HepG2 (cell line): Measurements from ENCODE around the gene GLB1L. TPM values are rescaled to one million over a fixed set of nuclear protein-coding genes. Genes with fewer than 3 reads are reported as not detected.

ENCODE experiments used
- ATF7 ChIP-seq, 2 experiments: fragments of 450-650 bp in 1 of 2; sonication (generic) in 1 of 2; formaldehyde crosslinking in 1 of 2; IDR thresholded peaks; 2 replicates each; pipeline versions ENCODE4 v1.4.0 to v1.6.1; 2016 to 2020; ENCODE audit warnings: antibody characterized with exemption in 1 of 2, mild to moderate bottlenecking in 1 of 2, missing genetic modification reagents in 1 of 2
- FOXC1 ChIP-seq: sonication (generic); formaldehyde crosslinking; IDR thresholded peaks from 2 replicates; pipeline ENCODE4 v1.8.0; 2022; ENCODE audit warnings: mild to moderate bottlenecking, missing genetic modification reagents, borderline replicate concordance
- HOXD1 ChIP-seq: sonication (generic); formaldehyde crosslinking; IDR thresholded peaks from 2 replicates; pipeline ENCODE4 v1.5.0; 2020; ENCODE audit warnings: missing genetic modification reagents
- JUNB ChIP-seq: sonication (generic); formaldehyde crosslinking; IDR thresholded peaks from 2 replicates; pipeline ENCODE4 v1.8.0; 2022; ENCODE audit warnings: missing genetic modification reagents, mild to moderate bottlenecking, borderline replicate concordance
- PAF1 ChIP-seq: IDR thresholded peaks from 2 replicates; pipeline ENCODE4 v1.6.1; 2016; ENCODE audit warnings: missing genetic modification reagents, missing compliant biosample characterization
- RFX5 ChIP-seq: IDR thresholded peaks from 2 replicates; pipeline ENCODE4 v1.6.1; 2011; ENCODE audit warnings: low read depth, low read length, improper control_type of control experiment
- SP4 ChIP-seq: sonication (generic); formaldehyde crosslinking; IDR thresholded peaks from 2 replicates; pipeline ENCODE4 v1.8.1; 2023; ENCODE audit warnings: mild to moderate bottlenecking, missing genetic modification reagents
- TP53 ChIP-seq: sonication (generic); formaldehyde crosslinking; conservative IDR thresholded peaks from 2 replicates; pipeline ENCODE4 v1.4.0; 2020; ENCODE audit warnings: missing genetic modification reagents
- ZNF282 ChIP-seq: fragments of 450-650 bp; IDR thresholded peaks from 2 replicates; pipeline ENCODE4 v1.6.1; 2018; ENCODE audit not compliant: partially characterized antibody
- ZNF3 ChIP-seq: IDR thresholded peaks from 2 replicates; pipeline ENCODE4 v1.7.0; 2017; ENCODE audit warnings: inconsistent platforms
- ZNF34 ChIP-seq: sonication (generic); formaldehyde crosslinking; IDR thresholded peaks from 2 replicates; pipeline ENCODE4 v1.4.0; 2020; ENCODE audit warnings: mild to moderate bottlenecking, missing genetic modification reagents, borderline replicate concordance
- ZNF644 ChIP-seq: IDR thresholded peaks from 2 replicates; pipeline ENCODE4 v1.6.1; 2016; ENCODE audit warnings: low read depth
- ZZZ3 ChIP-seq: sonication (generic); formaldehyde crosslinking; IDR thresholded peaks from 2 replicates; pipeline ENCODE4 v1.4.0; 2020; ENCODE audit warnings: missing genetic modification reagents, mild to moderate bottlenecking, borderline replicate concordance
- polyA plus RNA-seq, 8 experiments: library from polyadenylated mRNA; depleted of rRNA in 3 of 8; stranded (reverse) in 7 of 8; unstranded in 1 of 8; fragments of >200 nt; fragmentation: Illumina TruSeq in 4 of 8; extraction: Trizol in 4 of 8; gene quantifications; 2 replicates each; pipeline versions ENCODE4 v1.2.1 to v1.2.3, GENCODE V29; 2011 to 2016; ENCODE audit warnings: low read depth in 4 of 8, missing spikeins in 1 of 8, mixed read lengths in 1 of 8; ENCODE audit not compliant: insufficient read depth in 1 of 8
- total RNA-seq, 5 experiments: library from RNA; depleted of rRNA; stranded (reverse); fragments of >200 nt; fragmentation: Illumina TruSeq; extraction: Trizol; gene quantifications; 2 replicates each; pipeline ENCODE4 v1.2.3, GENCODE V29; 2016; ENCODE audit warnings: low read depth in 1 of 5
- TF ChIP-seq, protein P1 (sequence below): sonication (generic); formaldehyde crosslinking; IDR thresholded peaks from 2 replicates; pipeline ENCODE4 v1.4.0; 2020; ENCODE audit warnings: missing genetic modification reagents
- TF ChIP-seq, protein P2 (sequence below): IDR thresholded peaks from 2 replicates; pipeline ENCODE4 v1.6.1; 2012; ENCODE audit warnings: low read depth, low read length, improper control_type of control experiment
- TF ChIP-seq, protein P3 (sequence below): sonication (generic); formaldehyde crosslinking; IDR thresholded peaks from 2 replicates; pipeline ENCODE4 v1.8.0; 2022; ENCODE audit warnings: mild to moderate bottlenecking, missing genetic modification reagents
- TF ChIP-seq, protein P4 (sequence below): sonication (generic); formaldehyde crosslinking; IDR thresholded peaks from 2 replicates; pipeline ENCODE4 v1.5.0; 2020; ENCODE audit warnings: missing genetic modification reagents, mild to moderate bottlenecking, borderline replicate concordance
- TF ChIP-seq, protein P5 (sequence below): sonication (generic); formaldehyde crosslinking; IDR thresholded peaks from 2 replicates; pipeline ENCODE4 v1.8.0; 2022; ENCODE audit warnings: low read depth, missing genetic modification reagents
- TF ChIP-seq, protein P6 (sequence below): sonication (generic); formaldehyde crosslinking; IDR thresholded peaks from 2 replicates; pipeline ENCODE4 v1.5.1; 2020; ENCODE audit warnings: mild to moderate bottlenecking, moderate library complexity, missing genetic modification reagents

The GLB1L gene
- total and polyA plus RNA-seq, 2 of the 13 experiments (the other 11 are each of a cell fraction or from before 2014, with no cell fraction given): 6.8 to 7.3 TPM

DNA sequence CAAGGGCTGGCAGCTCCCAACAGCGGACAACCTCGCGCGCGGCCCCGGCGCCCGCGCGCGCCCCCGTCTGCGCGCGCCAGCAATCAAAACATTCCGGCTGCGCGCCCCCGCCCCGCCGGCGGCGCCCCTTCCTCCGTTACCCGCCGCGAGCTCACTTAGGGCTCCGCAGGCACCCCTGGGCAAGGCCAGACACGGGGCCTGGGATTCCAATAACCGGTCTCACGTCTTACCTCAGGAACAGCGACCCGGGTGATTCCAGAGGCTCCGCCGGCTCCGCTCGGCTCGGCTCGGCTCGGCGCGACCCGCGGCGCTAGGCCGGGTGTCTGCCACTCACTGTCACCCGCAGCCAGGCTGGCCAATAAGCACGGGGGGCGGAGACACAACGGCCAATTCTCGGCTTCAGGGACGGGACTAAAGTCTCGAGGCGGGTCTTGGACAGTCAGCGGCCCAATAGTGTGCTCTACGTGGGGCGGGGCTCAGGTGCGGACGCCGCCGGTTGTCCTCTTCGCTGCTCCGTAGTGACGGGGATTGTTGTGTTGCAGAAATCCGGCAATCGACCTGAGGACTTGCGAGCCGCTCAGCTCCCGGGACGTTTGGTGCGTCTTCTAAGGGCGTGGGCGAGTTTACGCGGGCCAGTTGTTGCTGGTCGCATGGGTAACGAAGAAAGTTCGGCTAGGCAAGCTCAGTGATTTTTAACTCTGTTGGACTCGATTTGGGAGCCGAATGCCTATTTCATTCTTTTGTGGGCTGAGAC lies 15.8 kb downstream of the GLB1L start, which contains the start of the genes ANKZF1 and ATG9A (continued):
- TF ChIP-seq, protein P1, sequence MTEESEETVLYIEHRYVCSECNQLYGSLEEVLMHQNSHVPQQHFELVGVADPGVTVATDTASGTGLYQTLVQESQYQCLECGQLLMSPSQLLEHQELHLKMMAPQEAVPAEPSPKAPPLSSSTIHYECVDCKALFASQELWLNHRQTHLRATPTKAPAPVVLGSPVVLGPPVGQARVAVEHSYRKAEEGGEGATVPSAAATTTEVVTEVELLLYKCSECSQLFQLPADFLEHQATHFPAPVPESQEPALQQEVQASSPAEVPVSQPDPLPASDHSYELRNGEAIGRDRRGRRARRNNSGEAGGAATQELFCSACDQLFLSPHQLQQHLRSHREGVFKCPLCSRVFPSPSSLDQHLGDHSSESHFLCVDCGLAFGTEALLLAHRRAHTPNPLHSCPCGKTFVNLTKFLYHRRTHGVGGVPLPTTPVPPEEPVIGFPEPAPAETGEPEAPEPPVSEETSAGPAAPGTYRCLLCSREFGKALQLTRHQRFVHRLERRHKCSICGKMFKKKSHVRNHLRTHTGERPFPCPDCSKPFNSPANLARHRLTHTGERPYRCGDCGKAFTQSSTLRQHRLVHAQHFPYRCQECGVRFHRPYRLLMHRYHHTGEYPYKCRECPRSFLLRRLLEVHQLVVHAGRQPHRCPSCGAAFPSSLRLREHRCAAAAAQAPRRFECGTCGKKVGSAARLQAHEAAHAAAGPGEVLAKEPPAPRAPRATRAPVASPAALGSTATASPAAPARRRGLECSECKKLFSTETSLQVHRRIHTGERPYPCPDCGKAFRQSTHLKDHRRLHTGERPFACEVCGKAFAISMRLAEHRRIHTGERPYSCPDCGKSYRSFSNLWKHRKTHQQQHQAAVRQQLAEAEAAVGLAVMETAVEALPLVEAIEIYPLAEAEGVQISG (CRISPR knock-in tag): peak; percentile 87
- TF ChIP-seq ZNF3 (CRISPR knock-in tag) (no peak), HOXD1 (CRISPR knock-in tag) (0 out of 2 replicates have a peak, but pooled peaks have one; percentile 33), ATF7 (IDR thresholded peaks at IDR 0.05) (no peak), ATF7 (CRISPR knock-in tag; IDR thresholded peaks at IDR 0.05) (no peak), JUNB (no peak), RFX5 (peak; percentile 87), PAF1 (CRISPR knock-in tag) (no peak), ZNF644 (CRISPR knock-in tag) (no peak), ZNF34 (CRISPR knock-in tag) (peak; percentile 31), TP53 (CRISPR knock-in tag) (no peak), FOXC1 (CRISPR knock-in tag) (peak; percentile 81; the same call in 1 of the 2 replicates), SP4 (CRISPR knock-in tag) (peak; percentile 100), ZZZ3 (no peak; the same call in 1 of the 2 replicates), ZNF282 (no peak)
- TF ChIP-seq, protein P2, sequence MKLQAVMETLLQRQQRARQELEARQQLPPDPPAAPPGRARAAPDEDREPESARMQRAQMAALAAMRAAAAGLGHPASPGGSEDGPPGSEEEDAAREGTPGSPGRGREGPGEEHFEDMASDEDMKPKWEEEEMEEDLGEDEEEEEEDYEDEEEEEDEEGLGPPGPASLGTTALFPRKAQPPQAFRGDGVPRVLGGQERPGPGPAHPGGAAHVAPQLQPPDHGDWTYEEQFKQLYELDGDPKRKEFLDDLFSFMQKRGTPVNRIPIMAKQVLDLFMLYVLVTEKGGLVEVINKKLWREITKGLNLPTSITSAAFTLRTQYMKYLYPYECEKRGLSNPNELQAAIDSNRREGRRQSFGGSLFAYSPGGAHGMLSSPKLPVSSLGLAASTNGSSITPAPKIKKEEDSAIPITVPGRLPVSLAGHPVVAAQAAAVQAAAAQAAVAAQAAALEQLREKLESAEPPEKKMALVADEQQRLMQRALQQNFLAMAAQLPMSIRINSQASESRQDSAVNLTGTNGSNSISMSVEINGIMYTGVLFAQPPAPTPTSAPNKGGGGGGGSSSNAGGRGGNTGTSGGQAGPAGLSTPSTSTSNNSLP: no peak
- TF ChIP-seq, protein P3, sequence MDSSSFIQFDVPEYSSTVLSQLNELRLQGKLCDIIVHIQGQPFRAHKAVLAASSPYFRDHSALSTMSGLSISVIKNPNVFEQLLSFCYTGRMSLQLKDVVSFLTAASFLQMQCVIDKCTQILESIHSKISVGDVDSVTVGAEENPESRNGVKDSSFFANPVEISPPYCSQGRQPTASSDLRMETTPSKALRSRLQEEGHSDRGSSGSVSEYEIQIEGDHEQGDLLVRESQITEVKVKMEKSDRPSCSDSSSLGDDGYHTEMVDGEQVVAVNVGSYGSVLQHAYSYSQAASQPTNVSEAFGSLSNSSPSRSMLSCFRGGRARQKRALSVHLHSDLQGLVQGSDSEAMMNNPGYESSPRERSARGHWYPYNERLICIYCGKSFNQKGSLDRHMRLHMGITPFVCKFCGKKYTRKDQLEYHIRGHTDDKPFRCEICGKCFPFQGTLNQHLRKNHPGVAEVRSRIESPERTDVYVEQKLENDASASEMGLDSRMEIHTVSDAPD (CRISPR knock-in tag): no peak
- TF ChIP-seq, protein P4, sequence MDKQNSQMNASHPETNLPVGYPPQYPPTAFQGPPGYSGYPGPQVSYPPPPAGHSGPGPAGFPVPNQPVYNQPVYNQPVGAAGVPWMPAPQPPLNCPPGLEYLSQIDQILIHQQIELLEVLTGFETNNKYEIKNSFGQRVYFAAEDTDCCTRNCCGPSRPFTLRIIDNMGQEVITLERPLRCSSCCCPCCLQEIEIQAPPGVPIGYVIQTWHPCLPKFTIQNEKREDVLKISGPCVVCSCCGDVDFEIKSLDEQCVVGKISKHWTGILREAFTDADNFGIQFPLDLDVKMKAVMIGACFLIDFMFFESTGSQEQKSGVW: no peak; the same call in 1 of the 2 replicates
- TF ChIP-seq, protein P5, sequence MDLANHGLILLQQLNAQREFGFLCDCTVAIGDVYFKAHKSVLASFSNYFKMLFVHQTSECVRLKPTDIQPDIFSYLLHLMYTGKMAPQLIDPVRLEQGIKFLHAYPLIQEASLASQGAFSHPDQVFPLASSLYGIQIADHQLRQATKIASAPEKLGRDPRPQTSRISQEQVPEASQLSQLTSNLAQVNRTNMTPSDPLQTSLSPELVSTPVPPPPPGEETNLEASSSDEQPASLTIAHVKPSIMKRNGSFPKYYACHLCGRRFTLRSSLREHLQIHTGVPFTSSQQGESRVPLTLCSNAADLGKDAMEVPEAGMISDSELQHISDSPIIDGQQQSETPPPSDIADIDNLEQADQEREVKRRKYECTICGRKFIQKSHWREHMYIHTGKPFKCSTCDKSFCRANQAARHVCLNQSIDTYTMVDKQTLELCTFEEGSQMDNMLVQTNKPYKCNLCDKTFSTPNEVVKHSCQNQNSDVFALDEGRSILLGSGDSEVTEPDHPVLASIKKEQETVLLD (CRISPR knock-in tag): no peak
- TF ChIP-seq, protein P6, sequence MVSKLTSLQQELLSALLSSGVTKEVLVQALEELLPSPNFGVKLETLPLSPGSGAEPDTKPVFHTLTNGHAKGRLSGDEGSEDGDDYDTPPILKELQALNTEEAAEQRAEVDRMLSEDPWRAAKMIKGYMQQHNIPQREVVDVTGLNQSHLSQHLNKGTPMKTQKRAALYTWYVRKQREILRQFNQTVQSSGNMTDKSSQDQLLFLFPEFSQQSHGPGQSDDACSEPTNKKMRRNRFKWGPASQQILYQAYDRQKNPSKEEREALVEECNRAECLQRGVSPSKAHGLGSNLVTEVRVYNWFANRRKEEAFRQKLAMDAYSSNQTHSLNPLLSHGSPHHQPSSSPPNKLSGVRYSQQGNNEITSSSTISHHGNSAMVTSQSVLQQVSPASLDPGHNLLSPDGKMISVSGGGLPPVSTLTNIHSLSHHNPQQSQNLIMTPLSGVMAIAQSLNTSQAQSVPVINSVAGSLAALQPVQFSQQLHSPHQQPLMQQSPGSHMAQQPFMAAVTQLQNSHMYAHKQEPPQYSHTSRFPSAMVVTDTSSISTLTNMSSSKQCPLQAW: peak; percentile 85
